ENCODE data around the gene PLD6. TPM values are rescaled to one million over a fixed set of nuclear protein-coding genes. Genes with fewer than 3 reads are reported as not detected.
A peak's percentile ranks its signal among the peaks of the same experiment; 100 is the strongest.

PLD6 gene
- total and polyA plus RNA-seq, 2 donors (not counting 1 experiment from before 2014, with no cell fraction given), result 2.5 to 7.8 TPM

DNA sequence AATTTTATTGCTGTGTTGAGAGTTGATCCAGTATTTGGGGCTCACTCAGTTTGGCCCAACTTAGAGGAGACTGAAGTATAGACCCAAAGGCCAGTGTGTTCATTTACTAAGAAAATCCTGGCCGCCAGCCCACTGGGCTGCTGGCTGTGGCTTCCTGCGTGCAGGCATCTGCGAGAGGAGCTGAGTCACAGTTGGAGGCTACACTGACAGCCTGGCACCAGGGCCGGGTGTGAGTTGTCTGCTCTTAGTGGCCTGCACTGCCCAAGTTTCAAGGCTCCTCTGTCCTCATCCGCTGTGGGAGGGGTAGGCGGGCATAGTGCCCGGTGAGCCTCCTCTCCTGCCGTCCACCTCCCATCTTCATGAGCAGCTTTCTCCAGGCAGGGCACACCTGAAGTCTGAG, 54.2 kb downstream of the PLD6 start:
- peak overlapping the region; percentile 44 for H3K4me2 ChIP-seq (ENCODE audit: extremely low read depth, insufficient read depth, low read length)
- no peak overlapping the region for H3K9ac ChIP-seq (ENCODE audit: insufficient read depth, low read length)
- H3K27me3 ChIP-seq (ENCODE audit: control insufficient read depth, insufficient read depth, low read length), result no peaks in the 10 kb centered on the region
- peak; percentile 92 to 96 for DNase-seq (ENCODE audit: low read depth in 2 of 2)
- peaks cover 1% of the 10 kb centered on the region for H3K79me2 ChIP-seq (ENCODE audit: control insufficient read depth, insufficient read depth, low read length)
- no peaks in the 10 kb centered on the region for H4K20me1 ChIP-seq (ENCODE audit: control insufficient read depth, extremely low read depth, insufficient read depth, low read length)
- peaks cover 31% of the 10 kb centered on the region for H3K4me1 ChIP-seq (ENCODE audit: control insufficient read depth, extremely low read depth, insufficient read depth, low read length)
- peaks cover 32% of the 10 kb centered on the region for H3K36me3 ChIP-seq (ENCODE audit: control insufficient read depth, insufficient read depth, low read length)
- H2AFZ ChIP-seq (ENCODE audit: low read length), result no peak overlapping the region
- TF ChIP-seq EZH2 (IDR thresholded peaks at IDR 0.05; ENCODE audit: low read length, missing control alignments), result no peak
- TF ChIP-seq, protein P1, sequence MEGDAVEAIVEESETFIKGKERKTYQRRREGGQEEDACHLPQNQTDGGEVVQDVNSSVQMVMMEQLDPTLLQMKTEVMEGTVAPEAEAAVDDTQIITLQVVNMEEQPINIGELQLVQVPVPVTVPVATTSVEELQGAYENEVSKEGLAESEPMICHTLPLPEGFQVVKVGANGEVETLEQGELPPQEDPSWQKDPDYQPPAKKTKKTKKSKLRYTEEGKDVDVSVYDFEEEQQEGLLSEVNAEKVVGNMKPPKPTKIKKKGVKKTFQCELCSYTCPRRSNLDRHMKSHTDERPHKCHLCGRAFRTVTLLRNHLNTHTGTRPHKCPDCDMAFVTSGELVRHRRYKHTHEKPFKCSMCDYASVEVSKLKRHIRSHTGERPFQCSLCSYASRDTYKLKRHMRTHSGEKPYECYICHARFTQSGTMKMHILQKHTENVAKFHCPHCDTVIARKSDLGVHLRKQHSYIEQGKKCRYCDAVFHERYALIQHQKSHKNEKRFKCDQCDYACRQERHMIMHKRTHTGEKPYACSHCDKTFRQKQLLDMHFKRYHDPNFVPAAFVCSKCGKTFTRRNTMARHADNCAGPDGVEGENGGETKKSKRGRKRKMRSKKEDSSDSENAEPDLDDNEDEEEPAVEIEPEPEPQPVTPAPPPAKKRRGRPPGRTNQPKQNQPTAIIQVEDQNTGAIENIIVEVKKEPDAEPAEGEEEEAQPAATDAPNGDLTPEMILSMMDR (conservative IDR thresholded peaks at IDR 0.05 in 1 of 2, IDR thresholded peaks at IDR 0.05 in 1 of 2; ENCODE audit: low read depth in 1 of 2, low read length in 2 of 2), result no peak
- peak overlapping the region; percentile 76 for H3K27ac ChIP-seq (ENCODE audit: insufficient read depth, low read length)
- no peak overlapping the region for H3K4me3 ChIP-seq (replicated peaks in 1 of 4; ENCODE audit: control extremely low read depth in 1 of 4, insufficient read depth in 1 of 4, low read depth in 3 of 4, low read length in 4 of 4)
- H3K9me3 ChIP-seq (ENCODE audit: control insufficient read depth, insufficient read depth, low read depth, low read length), result no peaks in the 10 kb centered on the region

DNA sequence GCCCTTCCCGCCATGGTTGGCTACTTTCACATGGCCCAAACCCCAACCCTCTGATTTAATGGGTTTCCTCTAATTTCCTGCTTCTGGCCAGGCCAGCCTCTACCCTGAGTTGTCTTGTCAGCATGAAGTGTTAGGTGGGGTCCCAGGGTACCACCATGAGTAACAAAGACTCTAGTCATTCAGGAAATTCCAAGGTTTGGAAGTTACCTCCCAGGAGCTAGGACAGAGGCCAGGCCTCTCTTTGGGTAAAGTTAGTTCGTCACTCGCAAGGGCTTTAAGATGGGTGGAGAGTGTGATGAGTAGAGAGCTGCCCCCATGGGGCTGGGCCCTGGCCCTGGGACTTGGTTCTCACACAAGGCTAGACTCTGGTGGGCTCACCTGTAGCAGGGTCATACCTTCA, 54.6 kb downstream of the PLD6 start:
- H3K4me3 ChIP-seq (replicated peaks in 1 of 4; ENCODE audit: control extremely low read depth in 1 of 4, insufficient read depth in 1 of 4, low read depth in 3 of 4, low read length in 4 of 4), result no peak overlapping the region
- peak overlapping the region; percentile 76 for H3K27ac ChIP-seq (ENCODE audit: insufficient read depth, low read length)
- no peaks in the 10 kb centered on the region for H3K27me3 ChIP-seq (ENCODE audit: control insufficient read depth, insufficient read depth, low read length)
- no peak for TF ChIP-seq EZH2 (IDR thresholded peaks at IDR 0.05; ENCODE audit: low read length, missing control alignments)
- TF ChIP-seq, protein P1 (conservative IDR thresholded peaks at IDR 0.05 in 1 of 2, IDR thresholded peaks at IDR 0.05 in 1 of 2; ENCODE audit: low read depth in 1 of 2, low read length in 2 of 2), result no peak
- no peak overlapping the region for H3K9ac ChIP-seq (ENCODE audit: insufficient read depth, low read length)
- no peaks in the 10 kb centered on the region for H4K20me1 ChIP-seq (ENCODE audit: control insufficient read depth, extremely low read depth, insufficient read depth, low read length)
- H3K9me3 ChIP-seq (ENCODE audit: control insufficient read depth, insufficient read depth, low read depth, low read length), result no peaks in the 10 kb centered on the region
- peaks cover 1% of the 10 kb centered on the region for H3K79me2 ChIP-seq (ENCODE audit: control insufficient read depth, insufficient read depth, low read length)
- DNase-seq (ENCODE audit: low read depth in 2 of 2), result peak in 1 of 2 donors; percentile 63
- peak overlapping the region; percentile 44 for H3K4me2 ChIP-seq (ENCODE audit: extremely low read depth, insufficient read depth, low read length)
- H3K4me1 ChIP-seq (ENCODE audit: control insufficient read depth, extremely low read depth, insufficient read depth, low read length), result peaks cover 27% of the 10 kb centered on the region
- no peak overlapping the region for H2AFZ ChIP-seq (ENCODE audit: low read length)
- peaks cover 32% of the 10 kb centered on the region for H3K36me3 ChIP-seq (ENCODE audit: control insufficient read depth, insufficient read depth, low read length)

DNA sequence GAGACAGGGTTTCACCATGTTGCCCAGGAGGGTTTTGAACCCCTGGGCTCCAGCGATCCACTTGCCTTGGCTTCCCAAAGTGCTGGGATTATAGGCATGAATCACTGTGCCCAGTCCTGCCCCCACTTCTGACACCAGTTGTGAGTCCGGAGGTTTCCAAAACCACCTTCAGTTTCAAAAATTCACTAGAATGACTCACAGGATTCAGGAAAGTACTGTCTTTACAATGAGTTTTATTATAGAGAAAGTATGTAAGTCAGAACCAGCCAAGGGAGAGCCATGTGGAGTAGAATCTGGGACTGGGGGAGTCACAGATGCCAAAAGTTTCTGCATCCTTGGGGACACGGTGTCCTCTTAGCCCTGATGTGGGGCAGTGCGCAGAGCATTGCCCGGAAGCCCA, 55.1 kb downstream of the PLD6 start:
- H3K4me1 ChIP-seq (ENCODE audit: control insufficient read depth, extremely low read depth, insufficient read depth, low read length), result peaks cover 22% of the 10 kb centered on the region
- DNase-seq (ENCODE audit: low read depth in 2 of 2), result peak; percentile 43 to 90
- peaks cover 33% of the 10 kb centered on the region for H3K36me3 ChIP-seq (ENCODE audit: control insufficient read depth, insufficient read depth, low read length)
- H3K4me3 ChIP-seq (replicated peaks in 1 of 4; ENCODE audit: control extremely low read depth in 1 of 4, insufficient read depth in 1 of 4, low read depth in 3 of 4, low read length in 4 of 4), result no peak overlapping the region
- no peak for TF ChIP-seq EZH2 (IDR thresholded peaks at IDR 0.05; ENCODE audit: low read length, missing control alignments)
- TF ChIP-seq, protein P1 (conservative IDR thresholded peaks at IDR 0.05 in 1 of 2, IDR thresholded peaks at IDR 0.05 in 1 of 2; ENCODE audit: low read depth in 1 of 2, low read length in 2 of 2), result no peak
- H3K9ac ChIP-seq (ENCODE audit: insufficient read depth, low read length), result no peak overlapping the region
- H3K4me2 ChIP-seq (ENCODE audit: extremely low read depth, insufficient read depth, low read length), result peak overlapping the region; percentile 44
- H2AFZ ChIP-seq (ENCODE audit: low read length), result no peak overlapping the region
- peak overlapping the region; percentile 76 for H3K27ac ChIP-seq (ENCODE audit: insufficient read depth, low read length)
- no peaks in the 10 kb centered on the region for H4K20me1 ChIP-seq (ENCODE audit: control insufficient read depth, extremely low read depth, insufficient read depth, low read length)
- peaks cover 1% of the 10 kb centered on the region for H3K79me2 ChIP-seq (ENCODE audit: control insufficient read depth, insufficient read depth, low read length)
- no peaks in the 10 kb centered on the region for H3K9me3 ChIP-seq (ENCODE audit: control insufficient read depth, insufficient read depth, low read depth, low read length)
- no peaks in the 10 kb centered on the region for H3K27me3 ChIP-seq (ENCODE audit: control insufficient read depth, insufficient read depth, low read length)

Other genes with a start within 250 kb of the PLD6 start
- gene TNFRSF13B, start 234.2 kb downstream of the PLD6 start, total RNA-seq, result not detected in 2 replicates
- not detected in 2 replicates for gene TNFRSF13B, start 234.2 kb downstream of the PLD6 start, polyA plus RNA-seq
- 67.3 and 104 TPM in 2 replicates for gene MPRIP, start 163.9 kb downstream of the PLD6 start, total RNA-seq
- gene MPRIP, start 163.9 kb downstream of the PLD6 start, polyA plus RNA-seq, result 111 and 124 TPM in 2 replicates
- 66.5 and 68.5 TPM in 2 replicates for gene FLCN, start 30.8 kb upstream of the PLD6 start, total RNA-seq
- gene FLCN, start 30.8 kb upstream of the PLD6 start, polyA plus RNA-seq, result 16.4 and 17.5 TPM in 2 replicates
- 59.8 and 62.3 TPM in 2 replicates for gene COPS3, start 74.9 kb upstream of the PLD6 start, total RNA-seq
- gene COPS3, start 74.9 kb upstream of the PLD6 start, polyA plus RNA-seq, result 80.6 and 99.6 TPM in 2 replicates
- gene NT5M, start 97.0 kb upstream of the PLD6 start, total RNA-seq, result 1.0 and 1.2 TPM in 2 replicates
- gene NT5M, start 97.0 kb upstream of the PLD6 start, polyA plus RNA-seq, result 0.37 and 0.46 TPM in 2 replicates

Measured in fibroblast of lung (primary cell).